ENCODE data around the gene MBTD1. TPM values are rescaled to one million over a fixed set of nuclear protein-coding genes. Genes with fewer than 3 reads are reported as not detected.

MBTD1 gene
- total RNA-seq, 1 donor from 2014 or later, result 69.8 TPM

- H3K36me3 Mint-ChIP-seq, result peaks cover 24% of the 10 kb centered on the region
- H3K4me2 ChIP-seq, result no peak overlapping the region
- DNase-seq (ENCODE audit: low spot score), result no peak
- H3K4me3 Mint-ChIP-seq, result no peak overlapping the region
- no peak overlapping the region for H3K27ac Mint-ChIP-seq
- H4K20me1 ChIP-seq (ENCODE audit: low read depth), result no peaks in the 10 kb centered on the region
- no peak overlapping the region for H3K27ac ChIP-seq
- no peak for TF ChIP-seq EZH2 (IDR thresholded peaks at IDR 0.05)
- TF ChIP-seq, protein P1, sequence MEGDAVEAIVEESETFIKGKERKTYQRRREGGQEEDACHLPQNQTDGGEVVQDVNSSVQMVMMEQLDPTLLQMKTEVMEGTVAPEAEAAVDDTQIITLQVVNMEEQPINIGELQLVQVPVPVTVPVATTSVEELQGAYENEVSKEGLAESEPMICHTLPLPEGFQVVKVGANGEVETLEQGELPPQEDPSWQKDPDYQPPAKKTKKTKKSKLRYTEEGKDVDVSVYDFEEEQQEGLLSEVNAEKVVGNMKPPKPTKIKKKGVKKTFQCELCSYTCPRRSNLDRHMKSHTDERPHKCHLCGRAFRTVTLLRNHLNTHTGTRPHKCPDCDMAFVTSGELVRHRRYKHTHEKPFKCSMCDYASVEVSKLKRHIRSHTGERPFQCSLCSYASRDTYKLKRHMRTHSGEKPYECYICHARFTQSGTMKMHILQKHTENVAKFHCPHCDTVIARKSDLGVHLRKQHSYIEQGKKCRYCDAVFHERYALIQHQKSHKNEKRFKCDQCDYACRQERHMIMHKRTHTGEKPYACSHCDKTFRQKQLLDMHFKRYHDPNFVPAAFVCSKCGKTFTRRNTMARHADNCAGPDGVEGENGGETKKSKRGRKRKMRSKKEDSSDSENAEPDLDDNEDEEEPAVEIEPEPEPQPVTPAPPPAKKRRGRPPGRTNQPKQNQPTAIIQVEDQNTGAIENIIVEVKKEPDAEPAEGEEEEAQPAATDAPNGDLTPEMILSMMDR (IDR thresholded peaks at IDR 0.05), result no peak
- TF ChIP-seq EZH2phosphoT487 (IDR thresholded peaks at IDR 0.05), result no peak
- no peaks in the 10 kb centered on the region for H3K79me2 ChIP-seq (ENCODE audit: low read depth)
- H3K9me3 ChIP-seq (ENCODE audit: low read depth), result no peaks in the 10 kb centered on the region
- H3K9ac ChIP-seq, result no peak overlapping the region
- no peak overlapping the region for H2AFZ ChIP-seq (replicated peaks)
- H3K9me3 Mint-ChIP-seq, result no peaks in the 10 kb centered on the region
- no peak overlapping the region for H3K4me3 ChIP-seq
- peaks cover 4% of the 10 kb centered on the region for H3F3A ChIP-seq (ENCODE audit: low read depth)
- no peaks in the 10 kb centered on the region for H3K4me1 ChIP-seq
- no peaks in the 10 kb centered on the region for H3K4me1 Mint-ChIP-seq
- H3K27me3 ChIP-seq, result no peaks in the 10 kb centered on the region
- H3K27me3 Mint-ChIP-seq (ENCODE audit: insufficient read depth, low read depth), result no peaks in the 10 kb centered on the region
- H3K36me3 ChIP-seq, result peaks cover 26% of the 10 kb centered on the region
Measured at GRCh38 chr17:51189628-51190027, 70.2 kb downstream of the MBTD1 start.

GRCh38 chr17:51189162-51189561, 70.7 kb downstream of the MBTD1 start:
- H3K4me3 ChIP-seq, result no peak overlapping the region
- Mint-ChIP-seq H3K27ac (no peak overlapping the region), H3K4me3 (no peak overlapping the region), H3K4me1 (no peaks in the 10 kb centered on the region), H3K9me3 (no peaks in the 10 kb centered on the region), H3K27me3 (ENCODE audit: insufficient read depth, low read depth) (no peaks in the 10 kb centered on the region), H3K36me3 (peaks cover 24% of the 10 kb centered on the region)
- H3K4me2 ChIP-seq, result no peak overlapping the region
- TF ChIP-seq EZH2 (IDR thresholded peaks at IDR 0.05) (no peak), EZH2phosphoT487 (IDR thresholded peaks at IDR 0.05) (no peak)
- TF ChIP-seq, protein P1 (IDR thresholded peaks at IDR 0.05), result no peak
- DNase-seq (ENCODE audit: low spot score), result no peak
- peaks cover 8% of the 10 kb centered on the region for H3F3A ChIP-seq (ENCODE audit: low read depth)
- H3K36me3 ChIP-seq, result peaks cover 28% of the 10 kb centered on the region
- H3K4me1 ChIP-seq, result no peaks in the 10 kb centered on the region
- no peaks in the 10 kb centered on the region for H3K27me3 ChIP-seq
- H3K9me3 ChIP-seq (ENCODE audit: low read depth), result no peaks in the 10 kb centered on the region
- no peaks in the 10 kb centered on the region for H3K79me2 ChIP-seq (ENCODE audit: low read depth)
- H3K9ac ChIP-seq, result no peak overlapping the region
- no peaks in the 10 kb centered on the region for H4K20me1 ChIP-seq (ENCODE audit: low read depth)
- no peak overlapping the region for H3K27ac ChIP-seq
- H2AFZ ChIP-seq (replicated peaks), result no peak overlapping the region

GRCh38 chr17:51188271-51188833, 71.5 kb downstream of the MBTD1 start:
- no peak overlapping the region for H2AFZ ChIP-seq (replicated peaks)
- Mint-ChIP-seq H3K4me1 (no peaks in the 10 kb centered on the region), H3K27ac (no peak overlapping the region), H3K9me3 (no peaks in the 10 kb centered on the region), H3K4me3 (no peak overlapping the region), H3K36me3 (peaks cover 24% of the 10 kb centered on the region), H3K27me3 (ENCODE audit: insufficient read depth, low read depth) (no peaks in the 10 kb centered on the region)
- H3K4me1 ChIP-seq, result no peaks in the 10 kb centered on the region
- H3K27me3 ChIP-seq, result no peaks in the 10 kb centered on the region
- H3K4me2 ChIP-seq, result no peak overlapping the region
- TF ChIP-seq EZH2phosphoT487 (IDR thresholded peaks at IDR 0.05) (no peak), EZH2 (IDR thresholded peaks at IDR 0.05) (no peak)
- TF ChIP-seq, protein P1 (IDR thresholded peaks at IDR 0.05), result no peak
- no peak overlapping the region for H3K4me3 ChIP-seq
- H3K79me2 ChIP-seq (ENCODE audit: low read depth), result no peaks in the 10 kb centered on the region
- no peak overlapping the region for H3K9ac ChIP-seq
- H3K27ac ChIP-seq, result no peak overlapping the region
- H3K36me3 ChIP-seq, result peaks cover 25% of the 10 kb centered on the region
- no peak for DNase-seq (ENCODE audit: low spot score)
- H3F3A ChIP-seq (ENCODE audit: low read depth), result peaks cover 9% of the 10 kb centered on the region
- H4K20me1 ChIP-seq (ENCODE audit: low read depth), result no peaks in the 10 kb centered on the region
- H3K9me3 ChIP-seq (ENCODE audit: low read depth), result no peaks in the 10 kb centered on the region

Measured in neural progenitor cell (in vitro differentiated cells).